Endodermal cell (in vitro differentiated cells): ENCODE measurements around the gene CNTN4. TPM values are rescaled to one million over a fixed set of nuclear protein-coding genes. Genes with fewer than 3 reads are reported as not detected.
A peak's percentile ranks its signal among the peaks of the same experiment; 100 is the strongest.

Source experiments
- DNase-seq: peaks from one replicate; pipeline ENCODE4 v3.0.0-alpha.2; 2017
- H3K27ac ChIP-seq: 2 replicates; pipeline ENCODE4 v1.5.1; 2013; ENCODE audit warnings: mild to moderate bottlenecking, low read depth, low read length, moderate library complexity
- H3K27me3 ChIP-seq: 2 replicates; pipeline ENCODE4 v1.6.1; 2013; ENCODE audit warnings: mild to moderate bottlenecking, low read length, moderate library complexity; ENCODE audit not compliant: insufficient read depth, control insufficient read depth, poor library complexity, severe bottlenecking
- H3K36me3 ChIP-seq: 2 replicates; pipeline ENCODE4 v1.7.0; 2013; ENCODE audit warnings: mild to moderate bottlenecking, low read length, moderate library complexity; ENCODE audit not compliant: control insufficient read depth, insufficient read depth
- H3K4me1 ChIP-seq: one replicate; pipeline ENCODE4 v1.7.0; 2013; ENCODE audit warnings: low read length; ENCODE audit not compliant: control insufficient read depth, insufficient read depth
- H3K4me3 ChIP-seq: 2 replicates; pipeline ENCODE4 v1.5.1; 2013; ENCODE audit warnings: mild to moderate bottlenecking, low read length, moderate library complexity
- H3K9ac ChIP-seq: 2 replicates; pipeline ENCODE4 v1.6.1; 2013; ENCODE audit warnings: mild to moderate bottlenecking, low read length, moderate library complexity; ENCODE audit not compliant: poor library complexity, severe bottlenecking; ENCODE audit errors: extremely low read depth
- H3K9me3 ChIP-seq: 2 replicates; pipeline ENCODE4 v1.6.1; 2013; ENCODE audit warnings: mild to moderate bottlenecking, low read length, moderate library complexity; ENCODE audit not compliant: control insufficient read depth
- H3K27ac Mint-ChIP-seq: 2 replicates; pipeline ENCODE4 v1.8.0; 2020; ENCODE audit warnings: mixed read lengths
- H3K27me3 Mint-ChIP-seq: 2 replicates; pipeline ENCODE4 v1.8.0; 2021; ENCODE audit warnings: mild to moderate bottlenecking, mixed read lengths; ENCODE audit not compliant: insufficient read depth
- H3K36me3 Mint-ChIP-seq: 2 replicates; pipeline ENCODE4 v1.8.0; 2020; ENCODE audit warnings: low read depth, mixed read lengths
- H3K4me1 Mint-ChIP-seq: 2 replicates; pipeline ENCODE4 v1.8.0; 2020; ENCODE audit warnings: mixed read lengths
- H3K4me3 Mint-ChIP-seq: 2 replicates; pipeline ENCODE4 v1.8.0; 2020; ENCODE audit warnings: mild to moderate bottlenecking, moderate library complexity, mixed read lengths
- H3K9me3 Mint-ChIP-seq: 2 replicates; pipeline ENCODE4 v1.8.0; 2020; ENCODE audit warnings: mild to moderate bottlenecking, mixed read lengths
- CTCF ChIP-seq: fragments of 200-600 bp; sonication (generic); conservative IDR thresholded peaks from 2 replicates; pipeline ENCODE4 v1.5.0; 2021; ENCODE audit warnings: antibody characterized with exemption, mild to moderate bottlenecking
- WGBS, 2 experiments: methylation state at CpG; one replicate each; pipeline versions ENCODE4 v1.1.5 to v1.1.7; 2013; ENCODE audit warnings: missing lambda C conversion rate in 2 of 2, mixed read lengths in 1 of 2; ENCODE audit not compliant: insufficient coverage in 1 of 2, insufficient read length in 1 of 2; 5-methylcytosine and 5-hydroxymethylcytosine counted together
- total RNA-seq, 2 donors: library from RNA; stranded (reverse); fragmentation: NEBNext Ultra II Directional in 1 of 2; extraction: Animal tissue kit (Norgen Biotek cat#: 25700) in 1 of 2; gene quantifications; 2 replicates in 1 of 2; 3 replicates in 1 of 2; pipeline ENCODE4 v1.2.1, GENCODE V29; 2021

CNTN4 gene
- total RNA-seq, 2 donors from 2014 or later, result 10.8 to 11.1 TPM

DNA sequence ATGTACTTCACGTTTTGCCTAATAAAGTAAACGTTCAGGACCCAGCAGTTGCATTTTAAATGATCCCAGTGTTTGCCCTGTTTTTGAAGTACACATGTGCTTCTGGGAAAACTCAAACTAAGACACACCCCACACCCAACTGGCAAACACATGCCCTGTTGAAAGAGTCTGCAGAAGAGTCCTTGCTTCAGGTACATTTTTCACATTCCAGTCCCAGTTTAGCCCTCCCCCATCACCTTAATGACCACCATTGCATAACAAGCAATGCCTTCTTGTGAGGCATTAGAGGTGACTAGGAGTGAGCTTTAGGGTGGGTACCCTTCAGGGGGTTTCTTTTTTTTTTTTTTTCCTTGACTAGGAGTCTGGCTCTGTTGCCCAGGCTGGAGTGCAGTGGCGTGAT lies 322.3 kb downstream of the CNTN4 start:
- Histone ChIP-seq H3K4me1 (no peaks in the 10 kb centered on the region), H3K36me3 (no peaks in the 10 kb centered on the region), H3K9ac (no peak overlapping the region), H3K4me3 (no peak overlapping the region), H3K27me3 (no peaks in the 10 kb centered on the region), H3K9me3 (no peaks in the 10 kb centered on the region), H3K27ac (no peak overlapping the region)
- WGBS, 2 experiments, result 68 to 86% methylated on average over 2 to 3 of the region's 3 CpGs
- H3K9me3 Mint-ChIP-seq, result peaks cover 12% of the 10 kb centered on the region
- no peak for TF ChIP-seq CTCF
- H3K4me1 Mint-ChIP-seq, result no peaks in the 10 kb centered on the region
- DNase-seq, result peak; percentile 74
- H3K4me3 Mint-ChIP-seq, result no peak overlapping the region
- H3K27me3 Mint-ChIP-seq, result no peaks in the 10 kb centered on the region
- no peak overlapping the region for H3K27ac Mint-ChIP-seq
- H3K36me3 Mint-ChIP-seq, result no peaks in the 10 kb centered on the region

GRCh38 chr3:2423143-2423542 lies 324.5 kb downstream of the CNTN4 start:
- no peak for TF ChIP-seq CTCF
- Histone ChIP-seq H3K36me3 (no peaks in the 10 kb centered on the region), H3K4me1 (no peaks in the 10 kb centered on the region), H3K9me3 (no peaks in the 10 kb centered on the region), H3K27me3 (no peaks in the 10 kb centered on the region), H3K9ac (no peak overlapping the region), H3K4me3 (no peak overlapping the region), H3K27ac (no peak overlapping the region)
- no peak overlapping the region for H3K27ac Mint-ChIP-seq
- 93 to 98% methylated on average over 3 of the region's 3 CpGs for WGBS, 2 experiments
- no peak overlapping the region for H3K4me3 Mint-ChIP-seq
- H3K36me3 Mint-ChIP-seq, result no peaks in the 10 kb centered on the region
- DNase-seq, result no peak
- H3K27me3 Mint-ChIP-seq, result no peaks in the 10 kb centered on the region
- no peaks in the 10 kb centered on the region for H3K4me1 Mint-ChIP-seq
- H3K9me3 Mint-ChIP-seq, result peaks cover 12% of the 10 kb centered on the region

DNA sequence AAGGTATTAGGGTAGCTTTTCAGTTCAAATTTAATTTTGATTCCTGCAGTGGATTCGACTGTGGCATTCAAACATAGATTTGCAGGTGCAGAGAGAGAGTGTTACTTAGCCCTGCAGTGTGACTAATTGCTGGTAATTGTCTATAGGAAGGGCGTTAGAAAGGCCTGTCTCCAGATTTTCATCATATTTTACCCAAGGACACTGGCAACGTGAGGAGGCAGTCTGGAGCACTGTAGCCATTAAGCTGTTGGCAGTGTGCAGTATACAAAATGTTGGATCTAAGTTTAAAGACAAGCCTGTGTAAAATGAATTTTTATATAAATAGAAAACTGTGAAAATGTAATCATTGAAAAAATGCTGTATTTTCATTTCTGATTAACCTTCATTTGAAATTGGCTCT lies 342.9 kb downstream of the CNTN4 start:
- no peaks in the 10 kb centered on the region for H3K36me3 ChIP-seq
- no peak for TF ChIP-seq CTCF
- H3K4me3 ChIP-seq, result no peak overlapping the region
- no peaks in the 10 kb centered on the region for H3K27me3 ChIP-seq
- H3K27ac ChIP-seq, result no peak overlapping the region
- no peaks in the 10 kb centered on the region for H3K9me3 Mint-ChIP-seq
- H3K4me1 ChIP-seq, result no peaks in the 10 kb centered on the region
- peaks cover 11% of the 10 kb centered on the region for H3K4me1 Mint-ChIP-seq
- WGBS, 2 experiments, result 62 to 78% methylated on average over 2 to 3 of the region's 3 CpGs
- no peak for DNase-seq
- no peaks in the 10 kb centered on the region for H3K36me3 Mint-ChIP-seq
- H3K27ac Mint-ChIP-seq, result no peak overlapping the region
- H3K4me3 Mint-ChIP-seq, result no peak overlapping the region
- H3K27me3 Mint-ChIP-seq, result no peaks in the 10 kb centered on the region
- H3K9me3 ChIP-seq, result no peaks in the 10 kb centered on the region
- no peak overlapping the region for H3K9ac ChIP-seq
